Upper lobe of left lung (tissue), 6 donors: ENCODE results near the gene PARM1. TPM values are rescaled to one million over a fixed set of nuclear protein-coding genes. Genes with fewer than 3 reads are reported as not detected.

Source experiments
- ATAC-seq, 2 donors: fragments of 200-7000 bp; cut with Tn5 transposase; one replicate each; pipeline ENCODE4 v1.9.1; 2022; ENCODE audit warnings: mild to moderate bottlenecking in 2 of 2, moderate library complexity in 2 of 2; ENCODE audit not compliant: low FRiP score in 2 of 2
- DNase-seq, 2 donors: peaks; one replicate each; pipeline ENCODE4 v3.0.0-alpha.2; 2019 to 2020
- H3K27ac ChIP-seq, 4 donors: fragments of 200-600 bp; sonication (generic); one replicate each; pipeline ENCODE4 v1.5.1; 2016 to 2019
- H3K27me3 ChIP-seq, 4 donors: fragments of 200-600 bp; sonication (generic); one replicate each; pipeline ENCODE4 v1.5.1; 2017 to 2019
- H3K36me3 ChIP-seq, 4 donors: fragments of 200-600 bp; sonication (generic); one replicate each; pipeline ENCODE4 v1.5.1; 2016 to 2019
- H3K4me1 ChIP-seq, 4 donors: fragments of 200-600 bp; sonication (generic); one replicate each; pipeline ENCODE4 v1.5.1; 2018 to 2019
- H3K4me3 ChIP-seq, 4 donors: fragments of 200-600 bp; sonication (generic); one replicate each; pipeline ENCODE4 v1.5.1; 2017 to 2019; ENCODE audit warnings: mild to moderate bottlenecking in 2 of 4, moderate library complexity in 1 of 4
- H3K9me3 ChIP-seq, 4 donors: fragments of 200-600 bp; sonication (generic); one replicate each; pipeline ENCODE4 v1.5.1; 2018 to 2019
- EP300 ChIP-seq, 4 donors: sonication (generic); formaldehyde crosslinking; IDR thresholded peaks; one replicate each; pipeline ENCODE4 v1.5.1; 2017; ENCODE audit warnings: antibody characterized with exemption in 4 of 4, control low read depth in 2 of 4
- POLR2A ChIP-seq, 4 donors: fragments of 450-650 bp; IDR thresholded peaks; one replicate each; pipeline ENCODE4 v1.5.1; 2016 to 2017; ENCODE audit warnings: antibody characterized with exemption in 4 of 4, mild to moderate bottlenecking in 2 of 4
- POLR2AphosphoS5 ChIP-seq, 2 donors: sonication (generic); formaldehyde crosslinking; IDR thresholded peaks; one replicate each; pipeline ENCODE4 v1.5.1; 2017; ENCODE audit warnings: antibody characterized with exemption in 2 of 2
- WGBS, 2 donors: methylation state at CpG; one replicate each; pipeline ENCODE4 v1.1.5; 2017 to 2018; 5-methylcytosine and 5-hydroxymethylcytosine counted together
- total RNA-seq, 6 donors: library from RNA; depleted of rRNA in 4 of 6; stranded (reverse); fragments of >200 nt in 4 of 6; gene quantifications; one replicate each; pipeline versions ENCODE4 v1.1.0 to v1.2.1, GENCODE V29; 2016 to 2021
- TF ChIP-seq, protein P1 (sequence below), 6 experiments: fragments of 450-650 bp in 4 of 6; fragments of 200-600 bp in 2 of 6; sonication (generic) in 2 of 6; IDR thresholded peaks; one replicate each; pipeline ENCODE4 v1.5.1; 2016 to 2019; ENCODE audit warnings: antibody characterized with exemption in 6 of 6
- donor health status: DM: no; HTN: no; CAD: no; lungs with moderate emphysema.
- donor health status: DM: no; HTN: yes; CAD: no; lungs with severe emphysema.

PARM1 gene
- total RNA-seq, 6 donors from 2014 or later, result 36.7 to 137 (median 74.5) TPM

DNA sequence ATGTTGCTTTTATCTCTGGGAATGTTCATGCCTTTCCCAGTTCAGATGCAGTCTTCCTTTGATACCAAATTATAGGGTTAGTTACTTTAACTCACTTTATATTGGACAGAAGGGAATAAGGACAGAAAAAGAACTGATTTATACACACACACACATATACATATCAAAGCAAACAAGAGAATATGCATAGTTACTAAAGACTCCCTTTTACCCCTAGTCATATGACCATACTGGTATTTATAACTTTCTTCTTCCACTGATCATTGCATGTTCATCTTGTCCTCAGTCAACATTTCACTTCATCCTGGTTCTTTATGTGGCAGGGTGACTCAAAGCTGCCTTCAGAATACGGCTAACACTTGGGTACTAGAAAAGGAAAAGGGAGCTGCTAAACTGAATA lies 120.4 kb downstream of the PARM1 start:
- Histone ChIP-seq H3K27me3 (no peaks in the 10 kb centered on the region), H3K4me3 (no peak overlapping the region), H3K36me3 (no peaks in the 10 kb centered on the region), H3K27ac (no peak overlapping the region), H3K4me1 (no peaks in the 10 kb centered on the region), H3K9me3 (no peaks in the 10 kb centered on the region)
- 87 to 90% methylated on average over 1 of the region's 1 CpG for WGBS, 2 donors
- no peak for TF ChIP-seq POLR2AphosphoS5 (IDR thresholded peaks at IDR 0.05)
- no peak for TF ChIP-seq EP300 (IDR thresholded peaks at IDR 0.05)
- TF ChIP-seq, protein P1, sequence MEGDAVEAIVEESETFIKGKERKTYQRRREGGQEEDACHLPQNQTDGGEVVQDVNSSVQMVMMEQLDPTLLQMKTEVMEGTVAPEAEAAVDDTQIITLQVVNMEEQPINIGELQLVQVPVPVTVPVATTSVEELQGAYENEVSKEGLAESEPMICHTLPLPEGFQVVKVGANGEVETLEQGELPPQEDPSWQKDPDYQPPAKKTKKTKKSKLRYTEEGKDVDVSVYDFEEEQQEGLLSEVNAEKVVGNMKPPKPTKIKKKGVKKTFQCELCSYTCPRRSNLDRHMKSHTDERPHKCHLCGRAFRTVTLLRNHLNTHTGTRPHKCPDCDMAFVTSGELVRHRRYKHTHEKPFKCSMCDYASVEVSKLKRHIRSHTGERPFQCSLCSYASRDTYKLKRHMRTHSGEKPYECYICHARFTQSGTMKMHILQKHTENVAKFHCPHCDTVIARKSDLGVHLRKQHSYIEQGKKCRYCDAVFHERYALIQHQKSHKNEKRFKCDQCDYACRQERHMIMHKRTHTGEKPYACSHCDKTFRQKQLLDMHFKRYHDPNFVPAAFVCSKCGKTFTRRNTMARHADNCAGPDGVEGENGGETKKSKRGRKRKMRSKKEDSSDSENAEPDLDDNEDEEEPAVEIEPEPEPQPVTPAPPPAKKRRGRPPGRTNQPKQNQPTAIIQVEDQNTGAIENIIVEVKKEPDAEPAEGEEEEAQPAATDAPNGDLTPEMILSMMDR (IDR thresholded peaks at IDR 0.05), result no peak
- TF ChIP-seq POLR2A (IDR thresholded peaks at IDR 0.05), result no peak
- ATAC-seq (no peak), DNase-seq (no peak)

- H3K27ac ChIP-seq, result no peak overlapping the region
- no peak for DNase-seq
- no peak for ATAC-seq
- H3K4me3 ChIP-seq, result no peak overlapping the region
- H3K4me1 ChIP-seq, result no peaks in the 10 kb centered on the region
- H3K27me3 ChIP-seq, result no peaks in the 10 kb centered on the region
- 76% methylated on average over 3 of the region's 3 CpGs for WGBS, 2 donors
- H3K36me3 ChIP-seq, result no peaks in the 10 kb centered on the region
- TF ChIP-seq POLR2A (IDR thresholded peaks at IDR 0.05) (no peak), POLR2AphosphoS5 (IDR thresholded peaks at IDR 0.05) (no peak), EP300 (IDR thresholded peaks at IDR 0.05) (no peak)
- TF ChIP-seq, protein P1 (IDR thresholded peaks at IDR 0.05), result no peak
- no peaks in the 10 kb centered on the region for H3K9me3 ChIP-seq
Measured at GRCh38 chr4:75054078-75054477, 121.2 kb downstream of the PARM1 start.

DNA sequence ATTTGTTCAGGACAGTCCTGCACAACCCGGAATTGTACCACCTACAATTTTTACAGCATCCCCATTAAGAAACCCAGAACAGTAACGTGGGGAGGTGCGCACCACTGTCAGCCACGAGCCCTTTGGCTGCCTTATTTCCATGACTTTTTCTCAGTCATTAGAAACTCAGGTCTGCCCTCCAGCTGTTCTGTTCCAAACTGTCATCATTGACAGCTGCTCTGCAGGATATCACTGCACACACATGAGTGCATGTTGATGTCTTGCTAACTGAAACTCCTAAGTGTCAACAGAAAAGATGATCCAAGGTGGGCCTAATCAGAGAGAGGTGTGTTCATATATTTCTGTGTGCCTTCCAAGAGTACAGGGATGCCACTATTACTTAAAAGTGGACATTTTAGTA lies 123.4 kb downstream of the PARM1 start:
- Histone ChIP-seq H3K4me1 (no peaks in the 10 kb centered on the region), H3K27me3 (no peaks in the 10 kb centered on the region), H3K27ac (no peak overlapping the region), H3K36me3 (no peaks in the 10 kb centered on the region), H3K9me3 (no peaks in the 10 kb centered on the region), H3K4me3 (no peak overlapping the region)
- TF ChIP-seq, protein P1 (IDR thresholded peaks at IDR 0.05), result no peak
- TF ChIP-seq POLR2A (IDR thresholded peaks at IDR 0.05) (no peak), EP300 (IDR thresholded peaks at IDR 0.05) (no peak), POLR2AphosphoS5 (IDR thresholded peaks at IDR 0.05) (no peak)
- no peak for ATAC-seq
- WGBS, 2 donors, result 76 to 77% methylated on average over 4 of the region's 4 CpGs
- DNase-seq, result no peak

DNA sequence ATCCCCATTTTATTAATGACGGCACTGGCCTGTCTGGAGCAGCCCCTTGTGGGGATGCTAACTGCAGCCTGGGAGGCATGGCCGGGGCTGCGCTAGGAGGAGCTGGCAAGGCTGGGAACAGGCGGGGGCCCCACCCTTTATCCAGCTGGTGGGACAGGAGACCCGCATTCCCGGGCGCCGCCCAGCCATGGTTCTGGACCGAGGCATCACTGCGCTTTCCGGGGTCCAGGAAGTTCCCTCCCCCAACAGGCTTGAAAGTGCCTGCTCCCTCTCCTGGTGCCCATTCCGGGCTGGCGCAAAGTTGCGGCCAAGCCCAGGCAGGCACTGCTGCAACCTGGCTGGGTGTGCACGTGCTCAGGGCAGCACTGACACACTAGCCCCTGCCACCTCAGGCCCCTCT lies 124.5 kb downstream of the PARM1 start:
- 93 to 96% methylated on average over 5 to 13 of the region's 15 CpGs for WGBS, 2 donors
- no peaks in the 10 kb centered on the region for H3K36me3 ChIP-seq
- TF ChIP-seq EP300 (IDR thresholded peaks at IDR 0.05) (no peak), POLR2AphosphoS5 (IDR thresholded peaks at IDR 0.05) (no peak), POLR2A (IDR thresholded peaks at IDR 0.05) (no peak)
- TF ChIP-seq, protein P1 (IDR thresholded peaks at IDR 0.05), result no peak
- no peak overlapping the region for H3K4me3 ChIP-seq
- peak in 1 of 2 donors; percentile 79 for DNase-seq
- H3K9me3 ChIP-seq, result no peaks in the 10 kb centered on the region
- H3K4me1 ChIP-seq, result no peaks in the 10 kb centered on the region
- ATAC-seq, result no peak
- H3K27me3 ChIP-seq, result no peaks in the 10 kb centered on the region
- H3K27ac ChIP-seq, result no peak overlapping the region

DNA sequence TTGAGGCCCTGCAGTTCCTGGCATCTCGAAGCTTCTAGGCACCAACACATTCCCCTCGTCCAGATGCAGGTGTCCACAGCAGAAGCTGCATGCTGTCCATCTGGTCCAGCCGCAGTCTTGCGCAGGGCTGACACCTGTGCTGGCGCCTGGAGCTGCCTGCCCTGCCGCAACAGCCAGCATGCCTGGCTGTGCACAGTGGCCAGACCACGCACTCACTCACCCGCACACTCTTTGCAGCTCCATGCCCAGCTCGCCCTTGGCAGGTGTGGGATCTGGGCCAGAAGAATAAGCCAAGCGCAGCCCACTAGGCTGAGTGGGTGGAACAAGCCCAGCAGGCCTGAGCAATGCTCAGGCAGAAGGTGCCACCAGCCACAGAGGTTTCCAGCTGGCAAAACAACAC lies 125.6 kb downstream of the PARM1 start:
- peak in 1 of 2 donors; percentile 42 for DNase-seq
- H3K4me3 ChIP-seq, result no peak overlapping the region
- H3K9me3 ChIP-seq, result no peaks in the 10 kb centered on the region
- WGBS, 2 donors, result 92 to 95% methylated on average over 7 to 10 of the region's 10 CpGs
- H3K4me1 ChIP-seq, result no peaks in the 10 kb centered on the region
- no peaks in the 10 kb centered on the region for H3K27me3 ChIP-seq
- ATAC-seq, result peak in 1 of 2 donors; percentile 31
- no peaks in the 10 kb centered on the region for H3K36me3 ChIP-seq
- TF ChIP-seq, protein P1 (IDR thresholded peaks at IDR 0.05), result no peak
- TF ChIP-seq POLR2A (IDR thresholded peaks at IDR 0.05) (no peak), EP300 (IDR thresholded peaks at IDR 0.05) (no peak), POLR2AphosphoS5 (IDR thresholded peaks at IDR 0.05) (no peak)
- no peak overlapping the region for H3K27ac ChIP-seq
